HS-5 (cell line): ENCODE data around the gene MSRB1.
"Not testable (repeated sequence)": the region's sequence is repeated elsewhere in the genome, so short reads cannot be mapped to it uniquely, and the experiment has no call there.

Experiments
- DNase-seq: peaks from one replicate; pipeline ENCODE4 v3.0.0-alpha.2; 2012; ENCODE audit warnings: low read depth

The MSRB1 gene

GRCh38 chr16:1978476-1979120, 35.6 kb upstream of the MSRB1 start:
- no peak for DNase-seq

- DNase-seq, result no peak
Observed at GRCh38 chr16:1977875-1978268, 34.9 kb upstream of the MSRB1 start.

GRCh38 chr16:1976951-1977874, 34.2 kb upstream of the MSRB1 start:
- DNase-seq, result no peak

GRCh38 chr16:1976216-1976520, 33.2 kb upstream of the MSRB1 start:
- no peak for DNase-seq

DNA sequence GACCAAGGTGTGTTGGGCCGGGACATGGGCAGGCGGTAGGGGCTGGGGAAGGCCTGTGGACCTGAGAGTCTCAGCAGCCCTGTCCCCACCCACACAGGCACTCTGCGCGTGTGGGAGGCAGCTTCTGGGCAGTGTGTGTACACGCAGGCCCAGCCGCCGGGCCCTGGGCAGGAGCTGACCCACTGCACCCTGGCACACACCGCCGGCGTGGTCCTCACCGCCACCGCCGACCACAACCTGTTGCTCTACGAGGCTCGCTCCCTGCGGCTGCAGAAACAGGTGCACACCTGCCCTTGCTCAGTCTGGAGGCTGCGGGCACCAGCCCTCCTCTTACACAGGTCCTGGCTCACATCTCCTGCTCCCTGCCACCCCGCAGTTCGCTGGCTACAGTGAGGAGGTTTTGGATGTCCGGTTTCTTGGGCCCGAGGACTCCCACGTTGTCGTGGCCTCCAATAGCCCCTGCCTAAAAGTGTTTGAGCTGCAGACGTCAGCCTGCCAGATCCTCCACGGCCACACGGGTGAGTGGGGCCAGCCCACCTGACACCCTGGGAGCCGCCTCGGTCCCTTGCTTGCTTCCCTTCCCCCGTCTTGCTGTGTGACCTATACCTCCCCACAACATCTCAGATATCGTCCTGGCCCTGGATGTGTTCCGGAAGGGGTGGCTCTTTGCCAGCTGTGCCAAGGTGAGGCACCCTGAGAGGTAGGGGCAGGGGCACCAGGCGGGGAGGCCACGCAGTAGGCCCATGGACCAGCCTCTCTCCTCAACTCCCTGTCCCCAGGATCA, 32.6 kb upstream of the MSRB1 start:
- DNase-seq, result no peak

DNA sequence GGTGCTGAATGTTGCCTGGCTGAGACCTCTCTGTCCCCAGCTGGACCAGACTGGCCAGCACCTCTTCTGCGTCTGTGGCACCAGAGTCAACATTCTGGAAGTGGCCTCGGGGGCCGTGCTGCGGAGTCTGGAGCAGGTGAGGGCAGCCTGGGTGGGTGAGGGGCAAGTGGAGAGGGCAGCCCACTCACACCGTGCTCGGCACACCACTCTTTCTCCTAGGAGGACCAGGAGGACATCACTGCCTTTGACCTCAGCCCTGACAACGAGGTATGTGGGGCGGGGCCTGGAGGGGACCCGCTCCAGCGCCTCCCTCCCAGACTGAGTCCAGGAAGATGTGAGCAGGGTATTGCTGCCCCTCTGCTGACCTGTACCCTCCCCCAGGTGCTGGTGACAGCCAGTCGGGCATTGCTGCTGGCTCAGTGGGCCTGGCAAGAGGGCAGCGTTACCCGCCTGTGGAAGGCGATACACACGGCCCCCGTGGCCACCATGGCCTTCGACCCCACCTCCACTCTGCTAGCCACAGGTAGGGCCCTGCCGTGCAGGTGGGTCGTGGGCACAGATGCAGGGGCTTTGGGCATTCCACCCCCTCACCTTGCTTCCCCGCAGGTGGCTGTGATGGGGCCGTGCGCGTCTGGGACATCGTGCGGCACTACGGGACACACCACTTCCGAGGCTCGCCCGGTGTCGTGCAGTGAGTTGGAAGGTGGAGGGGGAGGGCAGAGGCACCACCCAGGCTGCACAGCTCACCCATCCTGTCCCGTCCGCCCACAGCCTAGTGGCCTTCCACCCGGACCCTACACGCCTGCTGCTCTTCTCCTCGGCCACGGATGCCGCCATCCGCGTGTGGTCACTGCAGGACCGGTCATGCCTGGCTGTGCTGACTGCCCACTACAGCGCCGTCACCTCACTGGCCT, 31.4 kb upstream of the MSRB1 start:
- no peak for DNase-seq

DNA sequence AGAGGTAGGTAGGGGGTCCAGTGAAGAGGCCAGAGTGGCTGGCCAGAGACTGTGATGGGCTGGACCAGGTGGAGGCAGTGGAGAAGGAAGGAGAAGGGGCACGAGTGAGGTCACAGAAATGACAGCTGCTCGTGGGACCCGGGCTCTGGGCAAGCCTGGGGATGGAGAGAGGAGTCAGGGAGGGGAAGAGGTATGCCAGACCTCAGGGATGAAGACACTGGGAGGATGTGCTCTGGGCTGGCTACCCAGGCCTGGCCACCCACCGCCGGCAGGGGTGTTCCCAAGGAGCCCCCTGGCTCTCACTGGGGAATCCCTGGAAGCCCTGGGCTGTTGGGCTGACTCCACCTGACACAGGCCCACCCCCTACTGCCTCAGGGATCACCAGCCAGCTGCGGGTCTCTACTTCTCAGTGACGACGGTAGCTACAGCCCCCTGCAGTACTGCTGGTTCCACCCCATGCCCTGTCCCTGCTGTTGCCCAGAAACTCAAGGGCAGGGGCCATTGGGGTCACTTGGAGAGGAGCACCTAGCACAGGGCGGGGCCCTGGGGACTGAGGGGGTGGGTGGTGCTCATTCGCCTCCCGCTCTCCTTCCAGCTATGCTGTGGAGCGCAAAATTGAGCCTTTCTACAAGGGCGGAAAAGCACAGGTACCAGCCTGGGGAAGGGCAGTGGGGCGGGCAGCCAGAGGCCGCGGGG, 30.6 kb upstream of the MSRB1 start:
- DNase-seq, result no peak

GRCh38 chr16:1972490-1972877, 29.5 kb upstream of the MSRB1 start:
- DNase-seq, result no peak

- DNase-seq, result peak; percentile 67
Observed at GRCh38 chr16:1971796-1972489, 28.9 kb upstream of the MSRB1 start, which contains the start of gene TBL3. Gene TBL3, plus strand, starts transcription at chr16:1972053. Its CDS starts 112 bp downstream, at chr16:1972165.

DNA sequence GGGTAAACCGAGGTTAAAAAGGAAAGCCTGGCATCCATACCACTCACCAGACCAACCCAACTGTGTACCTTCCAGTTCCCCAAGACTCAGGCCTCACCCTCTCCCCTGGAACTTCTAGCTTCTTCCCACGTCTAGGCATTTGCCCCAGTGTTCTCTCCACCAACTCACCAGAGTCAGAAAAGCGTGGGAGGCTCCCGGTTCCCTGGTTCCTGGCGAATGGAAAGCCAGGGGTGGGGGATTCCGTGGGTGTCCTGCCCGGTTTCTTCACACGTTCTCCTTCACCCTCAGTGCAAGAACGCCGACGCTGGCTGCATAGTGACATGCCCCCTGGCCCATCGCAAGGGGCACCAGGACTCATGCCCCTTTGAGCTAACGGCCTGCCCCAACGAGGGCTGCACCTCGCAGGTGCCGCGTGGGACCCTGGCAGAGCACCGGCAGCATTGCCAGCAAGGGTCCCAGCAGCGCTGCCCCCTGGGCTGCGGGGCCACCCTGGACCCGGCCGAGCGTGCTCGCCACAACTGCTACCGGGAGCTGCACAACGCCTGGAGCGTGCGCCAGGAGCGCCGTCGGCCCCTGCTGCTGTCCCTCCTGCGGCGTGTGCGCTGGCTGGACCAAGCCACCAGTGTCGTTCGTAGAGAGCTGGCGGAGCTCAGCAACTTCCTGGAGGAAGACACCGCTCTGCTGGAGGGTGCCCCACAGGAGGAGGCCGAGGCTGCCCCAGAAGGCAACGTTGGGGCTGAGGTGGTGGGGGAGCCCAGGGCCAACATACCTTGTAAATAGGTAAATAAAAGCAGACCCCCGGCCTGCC, 25.4 kb upstream of the MSRB1 start:
- no peak for DNase-seq

- no peak for DNase-seq
Observed at GRCh38 chr16:1966460-1966859, 23.5 kb upstream of the MSRB1 start, which contains the start of gene RNF151. Gene RNF151, plus strand, starts transcription at chr16:1966856. Its CDS starts 26 bp downstream, at chr16:1966882.

GRCh38 chr16:1965396-1966001, 22.5 kb upstream of the MSRB1 start:
- no peak for DNase-seq

GRCh38 chr16:1964506-1965395, 21.8 kb upstream of the MSRB1 start, which contains the start of gene RPS2:
Gene RPS2, minus strand, starts transcription at chr16:1964826. Its CDS starts 201 bp downstream, at chr16:1964625.
- DNase-seq, result peak; percentile 83

DNA sequence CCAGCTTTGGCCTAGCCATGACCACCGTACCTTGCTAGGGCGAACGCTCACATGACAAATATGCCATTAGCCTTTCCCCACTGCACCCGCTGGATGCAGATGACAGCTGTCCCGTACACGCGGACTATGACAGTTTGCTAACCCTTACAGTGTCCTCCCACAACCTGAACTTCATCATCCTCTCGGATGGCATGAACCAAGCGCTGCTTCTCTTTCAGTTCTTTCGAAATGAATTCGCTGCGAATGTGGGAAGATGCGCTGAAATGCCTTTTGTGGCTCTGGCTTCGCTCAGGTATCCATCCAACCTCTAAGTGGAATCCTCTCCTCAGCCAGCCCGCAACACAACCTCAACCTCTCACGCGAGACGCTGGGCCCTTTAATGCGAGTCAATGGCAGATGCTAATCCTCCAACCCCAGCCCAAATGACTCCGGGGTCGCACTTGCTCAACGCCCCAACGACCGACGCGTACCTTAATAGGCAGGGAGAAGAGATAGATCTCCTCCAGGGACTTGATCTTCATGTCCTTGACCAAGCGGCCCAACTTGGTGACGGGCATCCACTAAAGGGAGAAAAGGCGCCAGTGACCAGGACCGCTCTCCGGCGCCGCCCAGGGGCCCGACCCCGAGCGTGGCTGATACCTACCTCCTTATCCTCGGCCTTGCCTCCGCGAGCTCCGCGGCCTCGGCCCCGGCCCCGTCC, 21.0 kb upstream of the MSRB1 start:
- DNase-seq, result no peak

- not testable (repeated sequence) for DNase-seq
Observed at GRCh38 chr16:1962161-1963153, 19.5 kb upstream of the MSRB1 start.

- DNase-seq, result no peak
Observed at GRCh38 chr16:1961651-1962067, 18.7 kb upstream of the MSRB1 start.
